IPS-20b (cell line): ENCODE measurements around the gene SUDS3.
A peak's percentile ranks its signal among the peaks of the same experiment; 100 is the strongest.

Experiments
- H3K27ac ChIP-seq: one replicate; pipeline ENCODE4 v1.5.1; 2013; ENCODE audit warnings: low read length
- H3K27me3 ChIP-seq: 2 replicates; pipeline ENCODE4 v1.6.1; 2013; ENCODE audit warnings: mild to moderate bottlenecking, low read length, inconsistent platforms; ENCODE audit not compliant: insufficient read depth
- H3K36me3 ChIP-seq: 2 replicates; pipeline ENCODE4 v1.6.1; 2013; ENCODE audit warnings: low read depth, mild to moderate bottlenecking, inconsistent platforms, low read length, moderate library complexity; ENCODE audit not compliant: insufficient read depth
- H3K4me1 ChIP-seq: 2 replicates; pipeline ENCODE4 v1.6.1; 2013; ENCODE audit warnings: mild to moderate bottlenecking, control low read depth, inconsistent platforms, low read length, moderate library complexity; ENCODE audit not compliant: insufficient read depth
- H3K4me3 ChIP-seq: 2 replicates; pipeline ENCODE4 v1.5.1; 2013; ENCODE audit warnings: mild to moderate bottlenecking, low read length, inconsistent platforms
- H3K9ac ChIP-seq: 2 replicates; pipeline ENCODE4 v1.6.1; 2013; ENCODE audit warnings: low read depth, mild to moderate bottlenecking, inconsistent platforms, low read length, moderate library complexity
- H3K9me3 ChIP-seq: 2 replicates; pipeline ENCODE4 v1.6.1; 2013; ENCODE audit warnings: mild to moderate bottlenecking, low read depth, low read length, inconsistent platforms; ENCODE audit not compliant: insufficient read depth

SUDS3 gene

GRCh38 chr12:118374909-118375308 lies 1.4 kb upstream of the SUDS3 start:
- no peak overlapping the region for H3K4me3 ChIP-seq
- no peak overlapping the region for H3K9ac ChIP-seq
- no peak overlapping the region for H3K27ac ChIP-seq
- peaks cover 28% of the 10 kb centered on the region for H3K4me1 ChIP-seq
- no peaks in the 10 kb centered on the region for H3K9me3 ChIP-seq
- peaks cover 10% of the 10 kb centered on the region for H3K36me3 ChIP-seq
- H3K27me3 ChIP-seq, result peaks cover 22% of the 10 kb centered on the region

GRCh38 chr12:118375348-118375747 lies 1.0 kb upstream of the SUDS3 start:
- Histone ChIP-seq H3K27ac (no peak overlapping the region), H3K4me1 (peaks cover 26% of the 10 kb centered on the region), H3K9ac (peak overlapping the region; percentile 88; the same call in 1 of the 2 replicates), H3K9me3 (no peaks in the 10 kb centered on the region), H3K27me3 (peaks cover 18% of the 10 kb centered on the region), H3K4me3 (peak overlapping the region; percentile 94; the same call in 1 of the 2 replicates), H3K36me3 (peaks cover 14% of the 10 kb centered on the region)

DNA sequence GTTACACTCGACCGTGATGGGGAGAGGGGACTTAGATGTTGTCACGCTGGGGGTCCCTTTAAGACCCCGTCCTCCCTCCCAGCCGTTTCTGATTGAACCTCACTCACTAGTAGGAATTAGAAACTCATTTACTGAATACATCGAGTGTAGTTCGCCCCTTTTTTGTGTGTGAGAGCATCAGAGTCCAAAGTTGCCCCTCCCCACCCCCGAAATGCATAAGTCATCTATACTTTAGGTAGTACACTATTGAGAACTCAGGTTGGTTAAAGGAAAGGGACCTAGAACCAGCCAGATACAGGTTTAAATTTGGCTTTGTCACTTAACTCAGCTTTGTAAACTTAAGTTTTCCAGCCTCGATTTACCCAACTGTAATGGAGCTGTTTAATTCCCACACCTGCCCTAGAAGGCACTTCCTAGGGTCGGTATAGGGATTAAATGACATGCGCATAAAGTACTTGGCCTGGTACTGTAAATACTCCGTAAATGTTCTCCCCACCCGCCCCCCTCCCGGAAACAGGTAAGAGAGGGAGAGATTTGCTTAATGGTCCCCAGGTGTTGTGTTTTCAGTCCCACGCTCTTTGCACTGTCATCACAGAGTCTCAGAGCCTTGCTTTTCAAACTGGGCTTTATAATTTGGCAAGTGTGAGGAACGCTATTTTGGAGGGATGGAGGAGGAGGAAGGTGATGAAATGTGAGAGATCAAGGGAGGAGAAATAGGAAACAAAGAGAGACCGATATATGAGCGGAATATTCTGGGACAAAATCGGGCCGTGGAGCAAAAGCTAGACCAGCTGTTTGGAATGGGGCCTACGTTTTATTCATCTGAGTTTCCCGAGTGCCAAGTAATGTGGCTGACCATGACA lies 897 bp downstream of the SUDS3 start:
- Histone ChIP-seq H3K27ac (no peak overlapping the region), H3K4me3 (peak overlapping the region; percentile 94), H3K9ac (peak overlapping the region; percentile 88; the same call in 1 of the 2 replicates), H3K27me3 (no peaks in the 10 kb centered on the region), H3K9me3 (no peaks in the 10 kb centered on the region), H3K36me3 (peaks cover 30% of the 10 kb centered on the region), H3K4me1 (peaks cover 18% of the 10 kb centered on the region)

- H3K27ac ChIP-seq, result no peak overlapping the region
- peak overlapping the region; percentile 94 for H3K4me3 ChIP-seq
- no peaks in the 10 kb centered on the region for H3K9me3 ChIP-seq
- H3K36me3 ChIP-seq, result peaks cover 34% of the 10 kb centered on the region
- H3K4me1 ChIP-seq, result peaks cover 18% of the 10 kb centered on the region
- H3K27me3 ChIP-seq, result no peaks in the 10 kb centered on the region
- H3K9ac ChIP-seq, result peak overlapping the region; percentile 88; the same call in 1 of the 2 replicates
These were observed 1.6 kb downstream of the SUDS3 start for GRCh38 chr12:118377884-118378470.

DNA sequence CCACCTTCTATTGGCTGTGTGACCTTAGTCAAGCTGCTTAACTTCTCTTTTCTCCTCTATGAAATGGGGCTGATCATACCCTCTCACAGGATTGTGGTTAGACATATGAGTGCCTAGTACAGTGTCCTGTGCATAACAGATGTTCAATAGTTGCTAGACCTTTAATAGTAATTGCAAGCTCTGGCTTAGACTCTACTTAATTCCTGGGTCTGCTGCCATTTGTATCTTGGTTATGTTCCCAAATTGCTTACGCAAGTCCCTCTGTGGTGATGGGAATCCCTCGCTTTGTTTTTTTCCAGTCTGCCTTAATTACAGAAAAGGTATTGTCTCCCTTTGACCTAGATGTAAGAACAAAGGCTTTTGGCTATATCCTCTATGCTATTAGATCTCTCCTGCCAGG lies 15.1 kb downstream of the SUDS3 start:
- no peaks in the 10 kb centered on the region for H3K27me3 ChIP-seq
- no peak overlapping the region for H3K27ac ChIP-seq
- peaks cover 87% of the 10 kb centered on the region for H3K36me3 ChIP-seq
- no peak overlapping the region for H3K4me3 ChIP-seq
- no peaks in the 10 kb centered on the region for H3K4me1 ChIP-seq
- H3K9ac ChIP-seq, result no peak overlapping the region
- H3K9me3 ChIP-seq, result no peaks in the 10 kb centered on the region

- no peaks in the 10 kb centered on the region for H3K4me1 ChIP-seq
- peaks cover 87% of the 10 kb centered on the region for H3K36me3 ChIP-seq
- no peaks in the 10 kb centered on the region for H3K9me3 ChIP-seq
- no peaks in the 10 kb centered on the region for H3K27me3 ChIP-seq
- no peak overlapping the region for H3K9ac ChIP-seq
- no peak overlapping the region for H3K27ac ChIP-seq
- H3K4me3 ChIP-seq, result no peak overlapping the region
These were observed 15.5 kb downstream of the SUDS3 start for GRCh38 chr12:118391836-118392235.

DNA sequence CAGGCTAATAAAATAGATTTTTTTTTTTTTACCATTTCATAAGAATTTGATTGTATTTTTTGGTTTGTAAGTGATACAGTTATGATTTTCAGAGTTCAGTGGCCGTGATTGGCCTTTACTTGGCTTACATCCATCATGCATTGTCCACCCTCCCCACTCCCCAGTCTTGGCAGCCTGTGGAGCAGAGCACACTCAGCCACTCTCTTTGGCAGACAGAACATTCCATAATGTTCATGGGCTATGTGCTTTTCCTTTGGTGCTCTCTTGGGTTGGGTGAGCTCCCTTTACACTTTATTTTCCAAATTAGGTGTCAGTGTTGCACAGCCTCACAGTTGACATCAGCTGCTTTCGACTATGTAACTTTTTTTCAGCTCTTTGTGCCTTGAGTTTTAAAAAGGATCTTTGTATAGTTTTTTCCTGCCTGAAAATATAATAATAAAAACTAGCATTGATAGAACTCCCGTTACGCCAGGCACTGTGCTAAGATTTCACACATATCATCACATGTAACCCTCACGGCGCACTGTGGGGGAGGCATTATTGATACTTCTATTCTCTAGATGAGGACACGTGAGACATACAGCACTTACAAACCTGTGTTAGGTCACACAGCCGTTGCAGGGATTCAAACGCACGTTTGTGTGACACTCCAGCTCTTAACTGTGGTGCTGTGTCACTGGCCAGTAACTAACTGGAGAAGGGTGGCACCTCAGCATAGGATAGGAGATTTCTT lies 21.5 kb downstream of the SUDS3 start:
- Histone ChIP-seq H3K36me3 (peaks cover 89% of the 10 kb centered on the region), H3K27ac (no peak overlapping the region), H3K27me3 (no peaks in the 10 kb centered on the region), H3K4me3 (no peak overlapping the region), H3K9ac (no peak overlapping the region), H3K9me3 (no peaks in the 10 kb centered on the region), H3K4me1 (no peaks in the 10 kb centered on the region)

DNA sequence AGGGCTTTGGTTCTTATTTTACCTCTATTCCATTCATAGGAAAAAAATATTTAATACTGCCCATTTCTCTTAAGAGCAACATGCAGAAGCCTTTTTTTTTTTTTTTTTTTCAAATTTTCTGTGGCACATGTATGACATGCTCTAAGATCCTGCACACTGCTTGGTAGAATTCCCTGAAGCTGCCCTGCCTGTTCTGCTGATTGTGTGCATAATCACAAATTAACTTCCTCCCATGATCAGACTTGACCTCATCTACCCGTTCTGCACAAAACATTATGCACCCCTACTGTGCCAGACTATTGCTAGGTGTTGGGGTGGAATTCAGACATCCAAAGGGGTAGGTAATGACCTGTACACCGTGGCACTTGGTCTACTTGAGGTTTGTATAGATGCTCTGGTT lies 22.2 kb downstream of the SUDS3 start:
- H3K4me1 ChIP-seq, result no peaks in the 10 kb centered on the region
- H3K9ac ChIP-seq, result no peak overlapping the region
- H3K27me3 ChIP-seq, result no peaks in the 10 kb centered on the region
- no peaks in the 10 kb centered on the region for H3K9me3 ChIP-seq
- no peak overlapping the region for H3K4me3 ChIP-seq
- H3K27ac ChIP-seq, result no peak overlapping the region
- H3K36me3 ChIP-seq, result peaks cover 90% of the 10 kb centered on the region

GRCh38 chr12:118398940-118399339 lies 22.6 kb downstream of the SUDS3 start:
- H3K36me3 ChIP-seq, result peaks cover 92% of the 10 kb centered on the region
- no peaks in the 10 kb centered on the region for H3K4me1 ChIP-seq
- no peak overlapping the region for H3K9ac ChIP-seq
- H3K9me3 ChIP-seq, result no peaks in the 10 kb centered on the region
- H3K4me3 ChIP-seq, result no peak overlapping the region
- no peak overlapping the region for H3K27ac ChIP-seq
- H3K27me3 ChIP-seq, result no peaks in the 10 kb centered on the region

DNA sequence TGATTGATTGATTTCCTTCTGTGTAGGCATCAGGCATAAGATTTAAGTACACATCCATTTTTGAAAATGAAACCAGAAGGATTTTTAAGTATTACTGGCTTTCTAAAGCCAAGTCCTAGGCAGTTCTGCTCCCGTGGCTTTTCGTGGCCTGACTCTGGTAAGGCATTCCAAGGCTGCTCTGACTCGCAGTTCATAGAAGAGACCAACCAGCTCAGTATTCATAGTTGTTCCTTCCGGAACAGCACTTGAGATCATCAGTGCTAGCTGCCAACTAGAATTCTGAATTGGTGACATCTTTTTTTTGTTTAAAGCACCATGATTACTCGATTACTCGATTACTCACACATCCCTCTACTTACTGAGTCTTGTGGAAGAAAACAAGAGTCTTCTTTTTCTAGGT lies 25.9 kb downstream of the SUDS3 start:
- H3K27me3 ChIP-seq, result no peaks in the 10 kb centered on the region
- no peak overlapping the region for H3K9ac ChIP-seq
- H3K27ac ChIP-seq, result no peak overlapping the region
- no peaks in the 10 kb centered on the region for H3K4me1 ChIP-seq
- H3K9me3 ChIP-seq, result no peaks in the 10 kb centered on the region
- H3K36me3 ChIP-seq, result peaks cover 95% of the 10 kb centered on the region
- no peak overlapping the region for H3K4me3 ChIP-seq

DNA sequence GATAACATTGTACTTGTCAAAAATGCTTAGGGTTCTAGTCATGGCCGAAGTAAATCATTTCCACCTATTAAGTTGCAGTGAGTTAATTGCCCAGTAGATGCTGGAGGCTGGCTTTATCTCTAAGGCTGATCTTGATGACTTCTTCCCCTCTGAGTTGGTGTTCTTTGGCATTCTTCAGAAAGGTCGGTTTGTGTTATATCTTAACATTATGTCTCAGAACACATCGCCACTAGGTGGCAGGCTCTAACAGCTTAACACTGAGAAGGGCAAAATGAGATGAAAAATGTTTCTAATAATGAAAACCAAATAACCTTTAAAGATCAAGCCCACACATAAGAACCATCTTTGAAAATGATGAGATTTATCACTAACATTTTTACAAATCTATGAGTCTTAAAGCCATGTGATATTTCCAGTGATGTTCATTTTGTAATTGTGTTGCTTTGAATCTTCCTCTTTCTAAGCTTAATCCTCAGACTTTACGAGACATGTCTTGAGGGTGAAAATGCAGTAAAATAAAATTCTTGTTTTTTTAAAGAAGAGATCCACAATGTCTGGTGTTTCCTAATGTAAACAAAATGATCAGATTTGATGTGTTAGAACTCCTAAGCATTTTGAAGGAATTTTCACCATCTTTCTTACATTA lies 28.6 kb downstream of the SUDS3 start:
- Histone ChIP-seq H3K4me3 (no peak overlapping the region), H3K36me3 (peaks cover 88% of the 10 kb centered on the region), H3K9ac (no peak overlapping the region), H3K4me1 (no peaks in the 10 kb centered on the region), H3K27me3 (no peaks in the 10 kb centered on the region), H3K27ac (no peak overlapping the region), H3K9me3 (no peaks in the 10 kb centered on the region)
